Measurements from ENCODE around the gene SLC7A11. TPM values are rescaled to one million over a fixed set of nuclear protein-coding genes. Genes with fewer than 3 reads are reported as not detected.

Gene SLC7A11
- total and polyA plus RNA-seq, 2 experiments from 2014 or later: 10.0 to 33.9 TPM

- Histone ChIP-seq H4K20me1 (replicated peaks; ENCODE audit: insufficient read depth) (no peaks in the 10 kb centered on the region), H3K9me2 (ENCODE audit: insufficient read depth) (no peaks in the 10 kb centered on the region), H3K27me3 (ENCODE audit: insufficient read depth) (no peaks in the 10 kb centered on the region), H3K4me1 (ENCODE audit: insufficient read depth) (no peaks in the 10 kb centered on the region), H3F3A (replicated peaks; ENCODE audit: low read depth) (no peaks in the 10 kb centered on the region), H3K4me2 (no peak overlapping the region), H3K36me3 (ENCODE audit: insufficient read depth) (no peaks in the 10 kb centered on the region), H3K4me3 (no peak overlapping the region), H3K79me2 (replicated peaks; ENCODE audit: insufficient read depth) (no peaks in the 10 kb centered on the region), H3K27ac (ENCODE audit: low read depth) (no peak overlapping the region), H2AFZ (no peak overlapping the region)
- no peak for ATAC-seq
- Mint-ChIP-seq H3K4me3 (no peak overlapping the region), H3K9me3 (peaks cover 2% of the 10 kb centered on the region; the same call in 1 of the 3 replicates), H3K27me3 (ENCODE audit: insufficient read depth, low read depth, poor library complexity) (no peaks in the 10 kb centered on the region), H3K27ac (no peak overlapping the region), H3K4me1 (no peaks in the 10 kb centered on the region), H3K36me3 (ENCODE audit: low read depth) (no peaks in the 10 kb centered on the region)
- TF ChIP-seq ZNF331 (CRISPR knock-in tag; IDR thresholded peaks at IDR 0.05; ENCODE audit: low read depth): no peak
- no peak for DNase-seq (ENCODE audit: low spot score)
These were observed 35.0 kb upstream of the SLC7A11 start for GRCh38 chr4:138277133-138277532.

GRCh38 chr4:138275963-138276621, 33.9 kb upstream of the SLC7A11 start:
- 0 out of 2 replicates have a peak overlapping the region, but pooled peaks have one; percentile 17 for H3K27ac Mint-ChIP-seq
- no peak overlapping the region for H3K27ac ChIP-seq (ENCODE audit: low read depth)

DNA sequence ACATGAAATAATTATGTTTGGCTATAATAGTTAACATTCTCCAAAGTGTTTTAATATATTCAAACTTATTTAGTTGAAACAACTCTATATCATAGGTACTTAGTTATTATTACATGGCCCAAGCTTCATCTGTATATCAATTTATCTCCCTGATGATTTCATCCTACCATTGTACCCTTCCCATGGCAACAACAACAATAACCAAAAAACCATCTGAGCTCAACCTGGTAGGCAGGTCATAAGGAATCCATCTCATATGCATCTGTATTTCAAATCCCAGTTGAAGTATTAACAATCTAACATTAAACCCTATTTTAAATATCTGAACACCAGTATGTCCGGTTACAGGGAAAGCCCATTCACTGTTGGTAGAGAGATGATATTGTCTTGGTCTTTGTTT, 33.1 kb upstream of the SLC7A11 start:
- H3K4me2 ChIP-seq: no peak overlapping the region
- TF ChIP-seq STAT1 (IDR thresholded peaks at IDR 0.05; ENCODE audit: unreplicated experiment): no peak

More at GRCh38 chr4:138275963-138276621, 33.9 kb upstream of the SLC7A11 start:
- no peaks in the 10 kb centered on the region for H3K4me1 ChIP-seq (ENCODE audit: insufficient read depth)
- H3K4me2 ChIP-seq: no peak overlapping the region
- H3K36me3 ChIP-seq (ENCODE audit: insufficient read depth): no peaks in the 10 kb centered on the region
- ATAC-seq (no peak), DNase-seq (ENCODE audit: low spot score) (no peak)
- Mint-ChIP-seq H3K4me3 (no peak overlapping the region), H3K27me3 (ENCODE audit: insufficient read depth, low read depth, poor library complexity) (no peaks in the 10 kb centered on the region), H3K4me1 (no peaks in the 10 kb centered on the region), H3K9me3 (no peaks in the 10 kb centered on the region), H3K36me3 (ENCODE audit: low read depth) (no peaks in the 10 kb centered on the region)
- no peaks in the 10 kb centered on the region for H4K20me1 ChIP-seq (replicated peaks; ENCODE audit: insufficient read depth)
- H3F3A ChIP-seq (replicated peaks; ENCODE audit: low read depth): no peaks in the 10 kb centered on the region
- H3K9me2 ChIP-seq (ENCODE audit: insufficient read depth): no peaks in the 10 kb centered on the region
- H3K79me2 ChIP-seq (replicated peaks; ENCODE audit: insufficient read depth): no peaks in the 10 kb centered on the region
- no peak overlapping the region for H2AFZ ChIP-seq
- no peak overlapping the region for H3K4me3 ChIP-seq
- TF ChIP-seq ZNF114 (CRISPR knock-in tag; IDR thresholded peaks at IDR 0.05) (no peak), EZH2 (IDR thresholded peaks at IDR 0.05; ENCODE audit: low read depth, unreplicated experiment) (no peak), ZNF331 (CRISPR knock-in tag; IDR thresholded peaks at IDR 0.05; ENCODE audit: low read depth) (no peak), CTCF (conservative IDR thresholded peaks at IDR 0.05; ENCODE audit: low read depth in 2 of 2) (no peak), STAT1 (IDR thresholded peaks at IDR 0.05; ENCODE audit: unreplicated experiment) (no peak), NANOG (IDR thresholded peaks at IDR 0.05; ENCODE audit: borderline replicate concordance) (no peak), POLR2AphosphoS5 (IDR thresholded peaks at IDR 0.05; ENCODE audit: low read depth) (no peak)
- no peaks in the 10 kb centered on the region for H3K27me3 ChIP-seq (ENCODE audit: insufficient read depth)

More for the DNA sequence above, 33.1 kb upstream of the SLC7A11 start:
- H4K20me1 ChIP-seq (replicated peaks; ENCODE audit: insufficient read depth): no peaks in the 10 kb centered on the region
- H3K27me3 Mint-ChIP-seq (ENCODE audit: insufficient read depth, low read depth, poor library complexity): no peaks in the 10 kb centered on the region
- DNase-seq (ENCODE audit: low spot score) (no peak), ATAC-seq (no peak)
- no peak overlapping the region for H3K4me3 Mint-ChIP-seq
- H3K9me3 Mint-ChIP-seq: no peaks in the 10 kb centered on the region
- no peaks in the 10 kb centered on the region for H3K4me1 ChIP-seq (ENCODE audit: insufficient read depth)
- H3K27me3 ChIP-seq (ENCODE audit: insufficient read depth): no peaks in the 10 kb centered on the region
- no peaks in the 10 kb centered on the region for H3K9me2 ChIP-seq (ENCODE audit: insufficient read depth)
- no peaks in the 10 kb centered on the region for H3K36me3 ChIP-seq (ENCODE audit: insufficient read depth)
- no peaks in the 10 kb centered on the region for H3K4me1 Mint-ChIP-seq
- H2AFZ ChIP-seq: no peak overlapping the region
- H3K27ac ChIP-seq (ENCODE audit: low read depth): no peak overlapping the region
- no peak overlapping the region for H3K4me3 ChIP-seq
- H3K79me2 ChIP-seq (replicated peaks; ENCODE audit: insufficient read depth): no peaks in the 10 kb centered on the region
- H3F3A ChIP-seq (replicated peaks; ENCODE audit: low read depth): no peaks in the 10 kb centered on the region
- no peak overlapping the region for H3K27ac Mint-ChIP-seq
- no peaks in the 10 kb centered on the region for H3K36me3 Mint-ChIP-seq (ENCODE audit: low read depth)

Measured in GM23338 (cell line).